HEK293 (cell line): ENCODE data around the gene RGL3.

ENCODE experiments used
- CTCF ChIA-PET: fragments of 350-600 bp; formaldehyde crosslinking; extraction: SDS; loops from one replicate; lab custom pipeline; 2021; ENCODE audit warnings: antibody characterized with exemption; lab: Yijun Ruan, JAX
- POLR2A ChIA-PET: fragments of 300-600 bp; formaldehyde crosslinking; extraction: SDS; loops from one replicate; lab custom pipeline; 2020; ENCODE audit warnings: antibody characterized with exemption, inconsistent platforms; lab: Yijun Ruan, JAX
- H3K27ac ChIP-seq: fragments of 200-500 bp; sonication (Bioruptor generic); 2 replicates; pipeline ENCODE4 v1.5.1; 2014; ENCODE audit warnings: low read depth, low read length, control low read depth, inconsistent platforms; ENCODE audit errors: extremely low read depth
- H3K36me3 ChIP-seq, 2 experiments: fragments of 200-500 bp in 1 of 2; sonication (Bioruptor generic) in 1 of 2; 1 replicate in 1 of 2; 2 replicates in 1 of 2; pipeline ENCODE4 v1.5.1; 2014 to 2017; ENCODE audit warnings: inconsistent platforms in 2 of 2, low read length in 2 of 2; ENCODE audit not compliant: control insufficient read depth in 2 of 2, insufficient read depth in 1 of 2
- H3K4me1 ChIP-seq: fragments of 200-500 bp; sonication (Bioruptor generic); 2 replicates; pipeline ENCODE4 v1.5.1; 2014; ENCODE audit warnings: mild to moderate bottlenecking, low read length, inconsistent platforms; ENCODE audit not compliant: control insufficient read depth, insufficient read depth
- H3K4me3 ChIP-seq: 2 replicates; pipeline ENCODE4 v1.5.1; 2011; ENCODE audit warnings: low read depth, mild to moderate bottlenecking, control low read depth, low read length, moderate library complexity
- H3K9me3 ChIP-seq: fragments of 200-500 bp; sonication (Bioruptor generic); 2 replicates; pipeline ENCODE4 v1.5.1; 2014; ENCODE audit warnings: low read depth, low read length, inconsistent platforms; ENCODE audit not compliant: control insufficient read depth, insufficient read depth
- CTCF ChIP-seq: fragments of 450-650 bp; formaldehyde crosslinking; IDR thresholded peaks from 2 replicates; pipeline ENCODE4 v1.5.1; 2016; ENCODE audit warnings: missing biosample characterization, missing genetic modification characterization
- FEZF1 ChIP-seq: fragments of 450-650 bp; formaldehyde crosslinking; IDR thresholded peaks from 2 replicates; pipeline ENCODE4 v1.5.1; 2016; ENCODE audit warnings: missing biosample characterization, missing genetic modification characterization
- GFI1B ChIP-seq: fragments of 450-650 bp; formaldehyde crosslinking; IDR thresholded peaks from 2 replicates; pipeline ENCODE4 v1.5.1; 2016; ENCODE audit warnings: missing biosample characterization, missing genetic modification characterization
- HOXA7 ChIP-seq: sonication (generic); formaldehyde crosslinking; IDR thresholded peaks from 2 replicates; pipeline ENCODE4 v1.8.1; 2022; ENCODE audit warnings: missing genetic modification reagents, borderline replicate concordance
- KLF7 ChIP-seq: fragments of 450-650 bp; formaldehyde crosslinking; IDR thresholded peaks from 2 replicates; pipeline ENCODE4 v1.5.1; 2016; ENCODE audit warnings: missing biosample characterization, missing genetic modification characterization, borderline replicate concordance
- OSR2 ChIP-seq: fragments of 450-650 bp; formaldehyde crosslinking; IDR thresholded peaks from 2 replicates; pipeline ENCODE4 v1.5.1; 2016; ENCODE audit warnings: missing biosample characterization, missing genetic modification characterization
- PRDM6 ChIP-seq: fragments of 450-650 bp; formaldehyde crosslinking; IDR thresholded peaks from 2 replicates; pipeline ENCODE4 v1.5.1; 2017; ENCODE audit warnings: missing biosample characterization, missing genetic modification characterization
- SALL2 ChIP-seq: fragments of 450-650 bp; formaldehyde crosslinking; IDR thresholded peaks from 2 replicates; pipeline ENCODE4 v1.5.0; 2017; ENCODE audit warnings: missing biosample characterization, mild to moderate bottlenecking, missing genetic modification characterization, borderline replicate concordance
- SP7 ChIP-seq: fragments of 450-650 bp; formaldehyde crosslinking; IDR thresholded peaks from 2 replicates; pipeline ENCODE4 v1.5.1; 2016; ENCODE audit warnings: missing biosample characterization, missing genetic modification characterization
- TRIM28 ChIP-seq: IDR thresholded peaks from 2 replicates; pipeline ENCODE4 v1.6.1; 2011; ENCODE audit warnings: low read length, control low read depth, borderline replicate concordance
- ZBTB20 ChIP-seq: fragments of 450-650 bp; formaldehyde crosslinking; IDR thresholded peaks from 2 replicates; pipeline ENCODE4 v1.5.1; 2016; ENCODE audit warnings: missing biosample characterization, missing genetic modification characterization
- ZBTB26 ChIP-seq: fragments of 450-650 bp; formaldehyde crosslinking; optimal IDR thresholded peaks from 2 replicates; pipeline ENCODE3; 2016; ENCODE audit warnings: missing biosample characterization, mild to moderate bottlenecking, missing genetic modification characterization
- ZBTB48 ChIP-seq: fragments of 450-650 bp; formaldehyde crosslinking; IDR thresholded peaks from 2 replicates; pipeline ENCODE4 v1.5.1; 2016; ENCODE audit warnings: missing biosample characterization, missing genetic modification characterization
- ZBTB8A ChIP-seq: fragments of 450-650 bp; formaldehyde crosslinking; IDR thresholded peaks from 2 replicates; pipeline ENCODE4 v1.5.1; 2016; ENCODE audit warnings: missing biosample characterization, missing genetic modification characterization
- ZNF10 ChIP-seq: fragments of 450-650 bp; formaldehyde crosslinking; IDR thresholded peaks from 2 replicates; pipeline ENCODE4 v1.5.1; 2017; ENCODE audit warnings: missing biosample characterization, missing genetic modification characterization
- ZNF121 ChIP-seq: fragments of 450-650 bp; formaldehyde crosslinking; IDR thresholded peaks from 2 replicates; pipeline ENCODE4 v1.5.1; 2016; ENCODE audit warnings: missing biosample characterization, missing genetic modification characterization
- ZNF132 ChIP-seq: fragments of 450-650 bp; formaldehyde crosslinking; IDR thresholded peaks from 2 replicates; pipeline ENCODE4 v1.5.1; 2017; ENCODE audit warnings: missing biosample characterization, missing genetic modification characterization, borderline replicate concordance
- ZNF133 ChIP-seq: fragments of 450-650 bp; formaldehyde crosslinking; IDR thresholded peaks from 2 replicates; pipeline ENCODE4 v1.5.1; 2016; ENCODE audit warnings: missing biosample characterization, missing genetic modification characterization
- ZNF24 ChIP-seq: fragments of 450-650 bp; formaldehyde crosslinking; IDR thresholded peaks from 2 replicates; pipeline ENCODE4 v1.5.1; 2016; ENCODE audit warnings: missing biosample characterization, missing genetic modification characterization
- ZNF335 ChIP-seq: fragments of 450-650 bp; formaldehyde crosslinking; conservative IDR thresholded peaks from 2 replicates; pipeline ENCODE4 v1.5.1; 2016; ENCODE audit warnings: missing biosample characterization, missing genetic modification characterization
- ZNF366 ChIP-seq: fragments of 450-650 bp; formaldehyde crosslinking; conservative IDR thresholded peaks from 2 replicates; pipeline ENCODE4 v1.5.1; 2016; ENCODE audit warnings: missing biosample characterization, missing genetic modification characterization
- ZNF423 ChIP-seq: fragments of 450-650 bp; formaldehyde crosslinking; IDR thresholded peaks from 2 replicates; pipeline ENCODE4 v1.5.1; 2016; ENCODE audit warnings: missing biosample characterization, missing genetic modification characterization
- ZNF514 ChIP-seq: fragments of 450-650 bp; formaldehyde crosslinking; IDR thresholded peaks from 2 replicates; pipeline ENCODE4 v1.5.1; 2016; ENCODE audit warnings: missing biosample characterization, missing genetic modification characterization
- ZNF610 ChIP-seq: fragments of 450-650 bp; formaldehyde crosslinking; IDR thresholded peaks from 2 replicates; pipeline ENCODE4 v1.5.1; 2016; ENCODE audit warnings: missing biosample characterization, missing genetic modification characterization, borderline replicate concordance
- ZNF692 ChIP-seq: fragments of 450-650 bp; formaldehyde crosslinking; IDR thresholded peaks from 2 replicates; pipeline ENCODE4 v1.5.1; 2016; ENCODE audit warnings: missing biosample characterization, missing genetic modification characterization
- ZNF791 ChIP-seq: fragments of 450-650 bp; formaldehyde crosslinking; IDR thresholded peaks from 2 replicates; pipeline ENCODE4 v1.5.1; 2016; ENCODE audit warnings: missing biosample characterization, missing genetic modification characterization

Gene RGL3

GRCh38 chr19:11377756-11378155, 41.4 kb downstream of the RGL3 start (continued):
- TF ChIP-seq ZNF791 (tag by site-specific recombination) (no peak), ZNF423 (tag by site-specific recombination) (no peak), CTCF (tag by site-specific recombination) (no peak), ZNF692 (tag by site-specific recombination) (no peak), OSR2 (tag by site-specific recombination) (no peak), SP7 (no peak)

- Histone ChIP-seq H3K4me3 (no peak overlapping the region), H3K9me3 (no peaks in the 10 kb centered on the region), H3K4me1 (peaks cover 4% of the 10 kb centered on the region; the same call in 1 of the 2 replicates), H3K36me3 (peaks cover 0 to 21% of the 10 kb centered on the region in 2 experiments; a peak in 2 of 3 replicates), H3K27ac (peak overlapping the region; percentile 20; the same call in 1 of the 2 replicates)
- ChIA-PET POLR2A (interaction anchor here (0.6 to 1.7 kb wide), 8 partner anchors 68 to 779 kb away, joined by 3 to 13 read pairs (median 4); partner anchors contain the start of gene ELOF1), CTCF (interaction anchor here (0.6 to 2.1 kb wide), 17 partner anchors 14 to 894 kb away, joined by 3 to 11 read pairs (median 4); partner anchors contain the start of genes ODAD3 and PRKCSH)
- peak; percentile 60 for TF ChIP-seq ZBTB8A (tag by site-specific recombination)
- peak; percentile 68; the same call in 1 of the 2 replicates for TF ChIP-seq ZBTB48
- no peak for TF ChIP-seq ZNF121
- TF ChIP-seq ZNF10, result no peak
- TF ChIP-seq HOXA7, result no peak
- TF ChIP-seq ZNF610 (tag by site-specific recombination), result no peak
- TF ChIP-seq GFI1B (tag by site-specific recombination), result no peak
- no peak for TF ChIP-seq ZNF133 (tag by site-specific recombination)
- no peak for TF ChIP-seq ZNF366 (tag by site-specific recombination)
- no peak for TF ChIP-seq SALL2 (tag by site-specific recombination)
- no peak for TF ChIP-seq ZNF132 (tag by site-specific recombination)
- TF ChIP-seq ZNF24, result peak; percentile 13; the same call in 1 of the 2 replicates
- no peak for TF ChIP-seq OSR2 (tag by site-specific recombination)
- peak; percentile 53; the same call in 1 of the 2 replicates for TF ChIP-seq ZNF335 (tag by site-specific recombination)
- peak; percentile 80 for TF ChIP-seq FEZF1 (tag by site-specific recombination)
- TF ChIP-seq ZBTB20 (tag by site-specific recombination), result peak; percentile 22; the same call in 1 of the 2 replicates
- TF ChIP-seq CTCF (tag by site-specific recombination), result no peak
- no peak for TF ChIP-seq ZBTB26 (tag by site-specific recombination)
- TF ChIP-seq PRDM6 (tag by site-specific recombination), result no peak
- no peak for TF ChIP-seq ZNF514 (tag by site-specific recombination)
- no peak for TF ChIP-seq KLF7
- no peak for TF ChIP-seq TRIM28
Measured at GRCh38 chr19:11377237-11377636, 41.9 kb downstream of the RGL3 start.
